ENCODE results near the gene SP4. TPM values are rescaled to one million over a fixed set of nuclear protein-coding genes. Genes with fewer than 3 reads are reported as not detected.
"Not testable (repeated sequence)": the region's sequence is repeated elsewhere in the genome, so short reads cannot be mapped to it uniquely, and the experiment has no call there.

Gene SP4
- total and polyA plus RNA-seq, 2 donors (not counting 1 experiment from before 2014, with no cell fraction given) = 7.1 to 42.4 TPM

GRCh38 chr7:21526448-21526847 is 98.6 kb downstream of the SP4 start:
- DNase-seq (no peak), ATAC-seq (ENCODE audit: low read depth) (no peak)
- Histone ChIP-seq H3K9ac (ENCODE audit: low read length) (no peak overlapping the region), H3K79me2 (ENCODE audit: control insufficient read depth, insufficient read depth, low read length) (no peaks in the 10 kb centered on the region), H3K4me3 (ENCODE audit: control extremely low read depth in 1 of 5, extremely low read depth in 1 of 5, insufficient read depth in 1 of 5, low read depth in 2 of 5, low read length in 4 of 5) (no peak overlapping the region), H3K4me2 (replicated peaks; ENCODE audit: low read depth, low read length, poor library complexity, severe bottlenecking) (no peak overlapping the region), H3K27ac (ENCODE audit: low read length in 2 of 2) (no peak overlapping the region), H3K27me3 (replicated peaks in 1 of 4; ENCODE audit: control extremely low read depth in 1 of 4, control insufficient read depth in 3 of 4, insufficient read depth in 4 of 4, low read length in 3 of 4) (no peaks in the 10 kb centered on the region), H3K4me1 (ENCODE audit: control insufficient read depth in 2 of 2, insufficient read depth in 2 of 2, low read length in 2 of 2) (no peaks in the 10 kb centered on the region), H3K36me3 (replicated peaks in 1 of 2; ENCODE audit: control extremely low read depth in 1 of 2, control insufficient read depth in 1 of 2, extremely low read depth in 1 of 2, insufficient read depth in 2 of 2, low read length in 1 of 2) (no peaks in the 10 kb centered on the region), H3K9me3 (ENCODE audit: control extremely low read depth in 1 of 3, control insufficient read depth in 2 of 3, insufficient read depth in 1 of 3, low read length in 2 of 3) (peaks cover 0 to 7% (median 5%) of the 10 kb centered on the region in 3 donors), H2AFZ (ENCODE audit: insufficient read depth, low read depth, low read length, poor library complexity, severe bottlenecking) (no peak overlapping the region), H4K20me1 (ENCODE audit: control insufficient read depth, insufficient read depth, low read length, poor library complexity, severe bottlenecking) (no peaks in the 10 kb centered on the region)
- 66% methylated on average over 2 of the region's 3 CpGs for WGBS (ENCODE audit: insufficient coverage)
- Mint-ChIP-seq H3K27ac (no peak overlapping the region), H3K4me3 (no peak overlapping the region), H3K27me3 (no peaks in the 10 kb centered on the region), H3K4me1 (no peaks in the 10 kb centered on the region), H3K9me3 (ENCODE audit: insufficient read depth) (no peaks in the 10 kb centered on the region)
- intact Hi-C loops (cut with micrococcal nuclease) = loop anchor here (5.0 kb wide), 2 partner anchors 224 to 269 kb away; no protein-coding TSS in a partner anchor
- CTCF ChIA-PET = interaction anchor here (1.3 to 2.9 kb wide), 4 partner anchors 10 to 273 kb away, joined by 3 to 9 read pairs (median 4); no protein-coding TSS in a partner anchor
- TF ChIP-seq EZH2 (IDR thresholded peaks at IDR 0.05; ENCODE audit: borderline replicate concordance, insufficient read depth, low read depth, low read length, poor library complexity, severe bottlenecking) = no peak
- TF ChIP-seq CTCF (IDR thresholded peaks at IDR 0.05) = no peak
- POLR2A ChIA-PET = no interaction called here

GRCh38 chr7:21532485-21532884 is 104.6 kb downstream of the SP4 start:
- WGBS (ENCODE audit: insufficient coverage) = 100% methylated on average over 1 of the region's 1 CpG
- H3K27ac ChIP-seq (ENCODE audit: low read length in 2 of 2); H3K9me3 Mint-ChIP-seq (ENCODE audit: insufficient read depth); H3K4me1 Mint-ChIP-seq; H3K27ac Mint-ChIP-seq; intact Hi-C loops (cut with micrococcal nuclease); H3K4me2 ChIP-seq (replicated peaks; ENCODE audit: low read depth, low read length, poor library complexity, severe bottlenecking); ATAC-seq (ENCODE audit: low read depth); H3K4me3 ChIP-seq (ENCODE audit: control extremely low read depth in 1 of 5, extremely low read depth in 1 of 5, insufficient read depth in 1 of 5, low read depth in 2 of 5, low read length in 4 of 5); H3K36me3 ChIP-seq (replicated peaks in 1 of 2; ENCODE audit: control extremely low read depth in 1 of 2, control insufficient read depth in 1 of 2, extremely low read depth in 1 of 2, insufficient read depth in 2 of 2, low read length in 1 of 2); H3K9me3 ChIP-seq (ENCODE audit: control extremely low read depth in 1 of 3, control insufficient read depth in 2 of 3, insufficient read depth in 1 of 3, low read length in 2 of 3); H4K20me1 ChIP-seq (ENCODE audit: control insufficient read depth, insufficient read depth, low read length, poor library complexity, severe bottlenecking); H3K9ac ChIP-seq (ENCODE audit: low read length); CTCF ChIA-PET; H3K79me2 ChIP-seq (ENCODE audit: control insufficient read depth, insufficient read depth, low read length); POLR2A ChIA-PET; H3K4me1 ChIP-seq (ENCODE audit: control insufficient read depth in 2 of 2, insufficient read depth in 2 of 2, low read length in 2 of 2); H3K4me3 Mint-ChIP-seq; DNase-seq; H2AFZ ChIP-seq (ENCODE audit: insufficient read depth, low read depth, low read length, poor library complexity, severe bottlenecking); H3K27me3 ChIP-seq (replicated peaks in 1 of 4; ENCODE audit: control extremely low read depth in 1 of 4, control insufficient read depth in 3 of 4, insufficient read depth in 4 of 4, low read length in 3 of 4): not testable (repeated sequence)
- H3K27me3 Mint-ChIP-seq = peaks cover 12% of the 10 kb centered on the region

DNA sequence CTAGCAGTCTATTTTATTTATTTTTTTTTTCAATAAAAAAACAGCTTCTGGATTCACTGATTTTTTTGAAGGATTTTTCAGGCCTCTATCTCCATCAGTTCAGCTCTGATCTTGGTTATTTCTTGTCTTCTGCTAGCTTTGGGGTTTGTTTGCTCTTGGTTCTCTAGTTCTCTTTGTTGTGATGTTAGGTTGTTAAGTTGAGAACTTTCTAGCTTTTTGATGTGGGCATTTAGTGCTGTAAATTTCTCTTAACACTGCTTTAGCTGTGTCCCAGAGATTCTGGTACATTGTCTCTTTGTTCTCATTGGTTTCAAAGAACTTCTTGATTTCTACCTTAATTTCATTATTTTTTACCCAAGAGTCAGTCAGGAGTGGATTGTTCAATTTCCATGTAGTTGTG is 105.8 kb downstream of the SP4 start:
- ATAC-seq (ENCODE audit: low read depth); H3K4me3 Mint-ChIP-seq; H3K9me3 ChIP-seq (ENCODE audit: control extremely low read depth in 1 of 3, control insufficient read depth in 2 of 3, insufficient read depth in 1 of 3, low read length in 2 of 3); intact Hi-C loops (cut with micrococcal nuclease); H3K27ac Mint-ChIP-seq; H3K4me3 ChIP-seq (ENCODE audit: control extremely low read depth in 1 of 5, extremely low read depth in 1 of 5, insufficient read depth in 1 of 5, low read depth in 2 of 5, low read length in 4 of 5); H3K4me1 ChIP-seq (ENCODE audit: control insufficient read depth in 2 of 2, insufficient read depth in 2 of 2, low read length in 2 of 2); H3K4me1 Mint-ChIP-seq; H3K4me2 ChIP-seq (replicated peaks; ENCODE audit: low read depth, low read length, poor library complexity, severe bottlenecking); H2AFZ ChIP-seq (ENCODE audit: insufficient read depth, low read depth, low read length, poor library complexity, severe bottlenecking); H3K27ac ChIP-seq (ENCODE audit: low read length in 2 of 2); POLR2A ChIA-PET; DNase-seq; H3K36me3 ChIP-seq (replicated peaks in 1 of 2; ENCODE audit: control extremely low read depth in 1 of 2, control insufficient read depth in 1 of 2, extremely low read depth in 1 of 2, insufficient read depth in 2 of 2, low read length in 1 of 2); H3K79me2 ChIP-seq (ENCODE audit: control insufficient read depth, insufficient read depth, low read length); H3K9ac ChIP-seq (ENCODE audit: low read length); H3K9me3 Mint-ChIP-seq (ENCODE audit: insufficient read depth); H3K27me3 ChIP-seq (replicated peaks in 1 of 4; ENCODE audit: control extremely low read depth in 1 of 4, control insufficient read depth in 3 of 4, insufficient read depth in 4 of 4, low read length in 3 of 4); H4K20me1 ChIP-seq (ENCODE audit: control insufficient read depth, insufficient read depth, low read length, poor library complexity, severe bottlenecking): not testable (repeated sequence)
- CTCF ChIA-PET = interaction anchor here (0.6 kb wide), 1 partner anchor 194 kb away, joined by 3 read pairs; no protein-coding TSS in a partner anchor
- peaks cover 12% of the 10 kb centered on the region for H3K27me3 Mint-ChIP-seq

All from B cell (primary cell).